SK-N-MC (cell line): ENCODE results near the gene FOXD2.

Experiments
- EZH2 ChIP-seq: fragments of 200-600 bp; sonication (generic); IDR thresholded peaks from one replicate; pipeline ENCODE4 v1.6.1; 2017; ENCODE audit warnings: antibody characterized with exemption
- FOXP2 ChIP-seq: optimal IDR thresholded peaks from 2 replicates; pipeline ENCODE3; 2011; ENCODE audit warnings: mild to moderate bottlenecking, moderate library complexity; ENCODE audit not compliant: insufficient read depth; ENCODE audit errors: extremely low read length, control extremely low read depth
- POLR2AphosphoS5 ChIP-seq: IDR thresholded peaks from 2 replicates; pipeline ENCODE4 v1.6.1; 2012; ENCODE audit warnings: mild to moderate bottlenecking, low read depth, low read length, borderline replicate concordance

DNA sequence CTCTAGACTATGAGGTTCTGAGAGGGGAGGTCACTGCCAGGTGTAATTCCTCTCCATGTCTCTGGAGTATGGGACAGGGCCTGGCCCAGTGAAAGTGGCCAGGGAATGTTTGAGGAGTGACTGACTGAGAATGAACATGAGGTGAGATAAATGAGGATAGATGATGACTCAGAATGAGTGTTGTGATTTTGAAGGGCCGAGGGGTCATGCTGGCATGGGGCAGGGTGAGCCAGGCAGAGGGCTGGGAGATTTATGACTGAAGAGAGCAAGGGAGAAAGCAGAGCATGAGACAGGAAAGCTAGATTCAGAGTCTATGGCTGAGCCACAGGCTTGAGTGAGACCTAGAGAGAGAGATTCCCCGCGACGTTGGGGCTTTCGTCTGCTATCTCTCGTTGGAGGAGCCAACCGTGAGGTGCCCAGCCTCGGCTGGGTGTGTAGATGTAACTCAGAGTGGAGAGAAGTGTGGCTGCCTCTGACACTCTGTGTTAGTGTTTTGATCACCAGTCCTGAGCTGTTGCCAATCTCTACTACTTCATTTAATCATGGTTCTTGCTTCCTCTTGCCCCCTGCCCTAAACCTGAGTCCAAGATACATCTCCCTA lies 50.1 kb downstream of the FOXD2 start:
- TF ChIP-seq EZH2 (no peak), POLR2AphosphoS5 (no peak), FOXP2 (no peak)
